HEK293T (cell line): ENCODE measurements around the gene EPX.

Source experiments
- BHLHE40 ChIP-seq: fragments of 450-650 bp; IDR thresholded peaks from 2 replicates; pipeline ENCODE4 v1.6.1; 2016; ENCODE audit warnings: mild to moderate bottlenecking, moderate library complexity, borderline replicate concordance
- FOXA1 ChIP-seq: fragments of 450-650 bp; IDR thresholded peaks from 2 replicates; pipeline ENCODE4 v1.6.1; 2016; ENCODE audit warnings: mild to moderate bottlenecking
- FOXM1 ChIP-seq: fragments of 450-650 bp; IDR thresholded peaks from 2 replicates; pipeline ENCODE4 v1.6.1; 2017; ENCODE audit warnings: mild to moderate bottlenecking, borderline replicate concordance

GRCh38 chr17:58233543-58233942, 41.0 kb downstream of the EPX start:
- TF ChIP-seq FOXA1, result no peak
- TF ChIP-seq FOXM1, result no peak
- no peak for TF ChIP-seq BHLHE40
